A375 (cell line): ENCODE results near the gene GTF2A2. TPM values are rescaled to one million over a fixed set of nuclear protein-coding genes. Genes with fewer than 3 reads are reported as not detected.

Experiments
- total RNA-seq: library from RNA; depleted of rRNA; stranded (reverse); fragments of >200 nt; shearing (Covaris generic); gene quantifications from 2 replicates; pipeline ENCODE4 v1.2.3, GENCODE V29; 2014; rRNA removed

Gene GTF2A2, protein sequence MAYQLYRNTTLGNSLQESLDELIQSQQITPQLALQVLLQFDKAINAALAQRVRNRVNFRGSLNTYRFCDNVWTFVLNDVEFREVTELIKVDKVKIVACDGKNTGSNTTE
- 71.8 and 84.7 TPM in 2 replicates for total RNA-seq

DNA sequence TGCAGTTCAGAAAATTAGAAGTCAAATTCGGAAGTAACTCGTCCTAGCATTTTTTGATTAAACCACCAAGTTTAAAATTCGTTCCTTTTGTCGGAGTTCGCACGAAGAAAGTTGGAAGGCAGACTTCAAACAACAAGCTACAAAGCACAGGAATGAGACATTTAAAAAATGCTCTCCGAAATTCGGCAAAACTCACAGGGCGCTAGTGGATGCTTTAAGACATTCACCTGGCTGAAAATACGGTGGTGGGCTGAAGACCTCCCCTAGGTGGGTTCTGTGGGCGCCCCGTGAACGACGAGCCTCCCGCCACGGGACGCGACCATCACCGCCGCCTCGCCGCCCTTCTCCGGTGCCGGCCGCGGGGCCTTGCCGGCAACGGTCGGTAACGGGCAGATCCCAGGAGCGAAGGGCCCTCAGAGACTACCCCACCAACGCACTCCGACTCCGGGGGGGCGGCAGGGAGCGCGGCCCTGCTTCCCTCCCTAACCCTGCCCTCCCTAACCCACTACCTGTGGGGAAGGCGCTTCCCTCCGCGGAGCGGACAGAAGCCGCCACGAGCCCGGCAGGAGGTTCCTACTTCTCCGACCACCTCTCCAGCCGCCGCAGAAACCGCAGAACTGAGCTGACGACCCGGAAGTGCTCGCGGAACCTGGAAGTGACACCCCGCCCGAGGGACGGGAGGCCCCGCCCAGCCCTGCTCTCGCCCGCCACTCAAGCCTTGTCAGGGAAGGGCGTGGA, at the start of gene GTF2A2:
GTF2A2 (minus strand) TSS at position 619 of the 738 bp plus-strand sequence. CDS start 5,238 bp downstream, outside the sequence.

DNA sequence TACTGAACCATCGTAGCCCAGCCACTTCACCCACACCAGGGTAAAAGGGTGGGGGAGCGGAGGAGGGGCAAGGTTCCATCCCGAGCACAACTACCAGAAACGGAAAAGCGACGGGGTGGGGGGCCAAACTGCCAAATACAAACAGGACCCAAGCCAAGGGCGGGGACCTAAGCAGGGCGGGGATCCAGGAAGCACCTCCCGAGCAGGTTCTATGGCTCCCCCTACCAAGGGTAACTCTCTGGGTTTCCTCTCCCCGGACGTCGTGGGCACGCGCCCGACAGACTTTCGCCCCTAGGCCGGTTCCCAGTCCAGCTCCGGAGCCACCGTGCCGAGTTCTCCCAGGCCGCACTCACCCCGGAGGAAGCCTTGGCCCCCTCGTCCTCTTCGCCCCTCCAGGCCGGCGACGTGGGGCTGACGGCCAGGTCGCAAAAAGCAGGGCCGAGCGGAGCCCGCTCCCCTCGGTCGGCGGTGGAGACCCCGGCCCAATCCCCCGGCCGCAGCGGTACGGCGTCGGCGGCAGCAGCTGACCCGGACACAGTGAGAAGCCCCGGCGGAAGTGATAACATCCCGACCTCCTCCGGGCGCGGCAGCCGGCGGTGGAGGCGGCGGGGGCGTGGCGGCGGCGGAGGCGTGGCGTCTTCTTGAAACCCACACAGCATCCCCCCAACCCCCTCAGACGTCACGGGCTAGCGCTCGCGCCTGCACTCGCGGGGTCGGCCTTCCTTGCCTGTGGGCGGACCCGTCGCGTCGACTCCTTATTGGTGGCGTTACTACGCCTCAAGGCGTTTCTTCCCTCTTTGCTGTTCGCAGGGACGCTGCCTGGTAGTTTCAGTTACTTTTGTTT, 31.7 kb upstream of the GTF2A2 start, which contains the start of gene BNIP2:
BNIP2 (minus strand) TSS at position 539 of the 844 bp plus-strand sequence. CDS start 6,863 bp downstream, outside the sequence.

DNA sequence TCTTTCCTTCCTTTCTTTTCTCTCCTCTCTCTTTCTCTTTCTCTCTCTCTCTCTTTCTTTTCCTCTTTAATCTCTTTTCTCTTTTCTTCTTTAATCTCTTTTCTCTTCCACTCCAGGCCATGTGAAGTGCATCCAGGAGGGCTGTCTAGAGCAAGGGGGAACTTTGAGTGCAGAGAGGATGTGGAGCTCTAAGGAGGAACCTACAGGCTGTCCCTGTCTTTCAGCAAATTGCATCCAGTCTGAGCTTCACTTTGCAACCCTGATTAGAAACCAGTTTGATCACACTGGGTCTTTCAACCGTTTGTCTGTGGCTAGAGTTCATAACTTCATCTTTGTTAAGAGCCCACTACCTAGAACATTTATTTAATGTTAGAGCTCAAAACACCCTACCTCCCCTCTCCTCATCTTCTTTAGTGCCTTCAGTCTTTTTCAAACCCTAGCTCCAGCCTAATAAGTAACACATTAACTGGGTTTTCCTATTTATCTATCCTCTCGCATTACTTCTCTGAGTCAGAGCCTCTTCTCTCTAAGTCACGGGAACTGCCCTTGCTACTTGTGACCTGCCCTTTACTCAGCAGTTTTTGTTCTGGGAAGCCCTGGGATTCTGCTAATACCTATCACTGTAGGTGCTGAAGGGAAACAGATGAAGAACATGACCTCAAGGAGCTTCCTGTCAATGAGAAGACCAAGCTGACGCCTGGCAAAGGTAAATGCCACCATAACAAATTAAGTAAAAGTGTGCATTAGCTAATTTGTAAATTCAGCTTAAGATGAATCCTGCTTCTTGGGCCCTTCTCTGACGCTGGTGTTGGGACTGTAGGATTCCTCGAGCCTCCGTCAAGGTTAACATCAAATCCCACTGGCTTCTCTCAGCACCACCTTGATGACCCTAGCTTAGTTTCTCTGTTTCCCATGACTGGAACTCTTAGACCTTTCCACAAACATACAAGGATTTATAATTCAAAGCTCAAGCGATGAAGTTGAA, 45.7 kb downstream of the GTF2A2 start, which contains the start of gene GCNT3:
GCNT3 (plus strand) TSS at position 508 of the 985 bp plus-strand sequence. CDS start 6,456 bp downstream, outside the sequence.

Other genes with a start within 250 kb of the GTF2A2 start
- gene FAM81A, start 219.3 kb downstream of the GTF2A2 start, total RNA-seq = 1.1 and 3.2 TPM in 2 replicates
- gene GCNT3, start 45.7 kb downstream of the GTF2A2 start, total RNA-seq = not detected in 2 replicates
- gene BNIP2, start 31.8 kb upstream of the GTF2A2 start, total RNA-seq = 180 and 201 TPM in 2 replicates